OCI-LY1 (cell line): ENCODE measurements around the gene MLLT3.

Experiments
- EZH2 ChIP-seq: fragments of 200-600 bp; sonication (generic), shearing (Covaris generic); IDR thresholded peaks from 2 replicates; pipeline ENCODE4 v1.8.0; 2017; ENCODE audit warnings: borderline replicate concordance, mixed run types, mild to moderate bottlenecking, antibody characterized with exemption, low read length, moderate library complexity, mixed read lengths
- TF ChIP-seq, protein P1 (sequence below): fragments of 200-600 bp; sonication (generic), shearing (Covaris generic); IDR thresholded peaks from 2 replicates; pipeline ENCODE4 v1.5.1; 2017; ENCODE audit warnings: mild to moderate bottlenecking, antibody characterized with exemption, low read length, moderate library complexity, mixed read lengths

DNA sequence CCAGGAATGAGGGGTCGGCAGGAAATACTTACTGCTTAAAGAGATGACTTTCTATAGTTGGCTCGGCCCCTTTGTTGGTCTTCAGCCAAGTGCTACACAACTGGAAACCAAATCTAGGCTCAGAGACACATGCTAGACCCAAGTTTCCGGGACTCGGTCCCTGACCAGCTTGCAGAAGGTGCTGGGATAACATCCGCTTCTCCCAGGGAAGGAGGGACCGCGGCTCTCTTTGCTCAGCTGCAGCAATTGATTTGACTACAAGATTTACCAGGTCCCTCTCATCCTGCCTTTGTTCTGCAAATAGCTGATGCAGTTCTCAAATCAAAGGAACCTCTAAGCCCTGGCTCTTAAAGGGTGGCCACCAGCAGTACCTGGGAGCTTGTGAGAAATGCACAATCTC, 314.7 kb downstream of the MLLT3 start:
- TF ChIP-seq, protein P1, sequence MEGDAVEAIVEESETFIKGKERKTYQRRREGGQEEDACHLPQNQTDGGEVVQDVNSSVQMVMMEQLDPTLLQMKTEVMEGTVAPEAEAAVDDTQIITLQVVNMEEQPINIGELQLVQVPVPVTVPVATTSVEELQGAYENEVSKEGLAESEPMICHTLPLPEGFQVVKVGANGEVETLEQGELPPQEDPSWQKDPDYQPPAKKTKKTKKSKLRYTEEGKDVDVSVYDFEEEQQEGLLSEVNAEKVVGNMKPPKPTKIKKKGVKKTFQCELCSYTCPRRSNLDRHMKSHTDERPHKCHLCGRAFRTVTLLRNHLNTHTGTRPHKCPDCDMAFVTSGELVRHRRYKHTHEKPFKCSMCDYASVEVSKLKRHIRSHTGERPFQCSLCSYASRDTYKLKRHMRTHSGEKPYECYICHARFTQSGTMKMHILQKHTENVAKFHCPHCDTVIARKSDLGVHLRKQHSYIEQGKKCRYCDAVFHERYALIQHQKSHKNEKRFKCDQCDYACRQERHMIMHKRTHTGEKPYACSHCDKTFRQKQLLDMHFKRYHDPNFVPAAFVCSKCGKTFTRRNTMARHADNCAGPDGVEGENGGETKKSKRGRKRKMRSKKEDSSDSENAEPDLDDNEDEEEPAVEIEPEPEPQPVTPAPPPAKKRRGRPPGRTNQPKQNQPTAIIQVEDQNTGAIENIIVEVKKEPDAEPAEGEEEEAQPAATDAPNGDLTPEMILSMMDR: no peak
- TF ChIP-seq EZH2: no peak
